T-helper 17 cell (primary cell): ENCODE measurements around the gene ECI2. TPM values are rescaled to one million over a fixed set of nuclear protein-coding genes. Genes with fewer than 3 reads are reported as not detected.
A peak's percentile ranks its signal among the peaks of the same experiment; 100 is the strongest.

Source experiments
- ATAC-seq: fragments of 150-1000 bp; cut with Tn5 transposase; 2 replicates; pipeline ENCODE4 v1.10.0; 2021; ENCODE audit warnings: mild to moderate bottlenecking, moderate library complexity
- DNase-seq, 3 donors: peaks; one replicate each; pipeline versions ENCODE4 v3.0.0 to v3.0.0-alpha.2; 2020 to 2021
- H3K9me3 ChIP-seq: one replicate; pipeline ENCODE4 v1.7.0; 2013; ENCODE audit warnings: low read length, mild to moderate bottlenecking; ENCODE audit not compliant: control insufficient read depth, poor library complexity, severe bottlenecking
- H3K27ac Mint-ChIP-seq: one replicate; pipeline ENCODE4 v1.8.0; 2022; ENCODE audit warnings: mild to moderate bottlenecking, moderate library complexity, mixed read lengths
- H3K27me3 Mint-ChIP-seq: one replicate; pipeline ENCODE4 v1.8.0; 2022; ENCODE audit warnings: mixed read lengths
- H3K36me3 Mint-ChIP-seq: one replicate; pipeline ENCODE4 v1.8.0; 2022; ENCODE audit warnings: low read depth, mixed read lengths
- H3K4me1 Mint-ChIP-seq: one replicate; pipeline ENCODE4 v1.8.0; 2022; ENCODE audit warnings: mild to moderate bottlenecking, mixed read lengths
- H3K4me3 Mint-ChIP-seq: one replicate; pipeline ENCODE4 v1.8.0; 2022; ENCODE audit warnings: mild to moderate bottlenecking, moderate library complexity, mixed read lengths
- total RNA-seq, 4 donors: library from RNA in 2 of 4; stranded (reverse) in 2 of 4; gene quantifications; one replicate each; pipeline ENCODE4 v1.2.3 and lab custom pipeline; 2022 to 2026

ECI2 gene
- total RNA-seq, 2 donors from 2014 or later, result 18.7 to 21.6 TPM

- no peaks in the 10 kb centered on the region for H3K4me1 Mint-ChIP-seq
- peaks cover 4% of the 10 kb centered on the region for H3K36me3 Mint-ChIP-seq
- no peaks in the 10 kb centered on the region for H3K9me3 ChIP-seq
- no peak overlapping the region for H3K4me3 Mint-ChIP-seq
- H3K27me3 Mint-ChIP-seq, result peaks cover 24% of the 10 kb centered on the region
- H3K27ac Mint-ChIP-seq, result no peak overlapping the region
- ATAC-seq (no peak), DNase-seq (no peak)
Observed at GRCh38 chr6:4074478-4075235, 60.7 kb downstream of the ECI2 start.

- H3K9me3 ChIP-seq, result no peaks in the 10 kb centered on the region
- no peak overlapping the region for H3K4me3 Mint-ChIP-seq
- H3K27ac Mint-ChIP-seq, result no peak overlapping the region
- no peaks in the 10 kb centered on the region for H3K4me1 Mint-ChIP-seq
- H3K36me3 Mint-ChIP-seq, result no peaks in the 10 kb centered on the region
- H3K27me3 Mint-ChIP-seq, result peaks cover 6% of the 10 kb centered on the region
- DNase-seq (no peak), ATAC-seq (no peak)
Observed at GRCh38 chr6:4071330-4071729, 64.0 kb downstream of the ECI2 start.

- Mint-ChIP-seq H3K27me3 (no peaks in the 10 kb centered on the region), H3K27ac (no peak overlapping the region), H3K4me3 (peak overlapping the region; percentile 59), H3K36me3 (peaks cover 3% of the 10 kb centered on the region), H3K4me1 (peaks cover 3% of the 10 kb centered on the region)
- ATAC-seq (no peak), DNase-seq (no peak)
- no peaks in the 10 kb centered on the region for H3K9me3 ChIP-seq
Observed at GRCh38 chr6:4069199-4069598, 66.2 kb downstream of the ECI2 start.

GRCh38 chr6:4067673-4068072, 67.7 kb downstream of the ECI2 start:
- DNase-seq (no peak), ATAC-seq (no peak)
- peak overlapping the region; percentile 43 for H3K27ac Mint-ChIP-seq
- H3K36me3 Mint-ChIP-seq, result peaks cover 3% of the 10 kb centered on the region
- H3K27me3 Mint-ChIP-seq, result no peaks in the 10 kb centered on the region
- no peaks in the 10 kb centered on the region for H3K9me3 ChIP-seq
- H3K4me1 Mint-ChIP-seq, result peaks cover 5% of the 10 kb centered on the region
- peak overlapping the region; percentile 50 for H3K4me3 Mint-ChIP-seq

GRCh38 chr6:4066029-4066755, 69.2 kb downstream of the ECI2 start:
- H3K4me3 Mint-ChIP-seq, result peak overlapping the region; percentile 28
- peaks cover 3% of the 10 kb centered on the region for H3K36me3 Mint-ChIP-seq
- DNase-seq (no peak), ATAC-seq (peak; percentile 37)
- H3K27me3 Mint-ChIP-seq, result no peaks in the 10 kb centered on the region
- H3K4me1 Mint-ChIP-seq, result peaks cover 5% of the 10 kb centered on the region
- no peaks in the 10 kb centered on the region for H3K9me3 ChIP-seq
- peak overlapping the region; percentile 80 for H3K27ac Mint-ChIP-seq

Other genes with a start within 250 kb of the ECI2 start
- not detected for gene FAM217A, start 56.4 kb downstream of the ECI2 start, total RNA-seq